SIG-M5 (cell line): ENCODE measurements around the gene CLEC18B.
"Not testable (repeated sequence)": the region's sequence is repeated elsewhere in the genome, so short reads cannot be mapped to it uniquely, and the experiment has no call there.

Experiments
- DNase-seq: peaks from one replicate; lab custom pipeline; 2025; lab: John Stamatoyannopoulos, UW

CLEC18B gene

GRCh38 chr16:74420612-74421481, at the start of gene CLEC18B:
TSS of gene CLEC18B (minus strand) at chr16:74421478. CDS start at chr16:74421270, 208 bp downstream.
- not testable (repeated sequence) for DNase-seq

- no peak for DNase-seq
Measured at GRCh38 chr16:74469946-74470478, 48.7 kb upstream of the CLEC18B start.

- no peak for DNase-seq
Measured at GRCh38 chr16:74468807-74469525, 47.7 kb upstream of the CLEC18B start.

- no peak for DNase-seq
Measured at GRCh38 chr16:74466872-74467271, 45.6 kb upstream of the CLEC18B start.

- DNase-seq: no peak
Measured at GRCh38 chr16:74465851-74466685, 44.8 kb upstream of the CLEC18B start.

GRCh38 chr16:74465281-74465680, 44.0 kb upstream of the CLEC18B start:
- DNase-seq: no peak

- DNase-seq: no peak
Measured at GRCh38 chr16:74463888-74464287, 42.6 kb upstream of the CLEC18B start.

- DNase-seq: no peak
Measured at GRCh38 chr16:74462361-74462760, 41.1 kb upstream of the CLEC18B start.

- no peak for DNase-seq
Measured at GRCh38 chr16:74461826-74462225, 40.5 kb upstream of the CLEC18B start.

- DNase-seq: no peak
Measured at GRCh38 chr16:74460542-74460941, 39.3 kb upstream of the CLEC18B start.

GRCh38 chr16:74456290-74456625, 35.0 kb upstream of the CLEC18B start:
- DNase-seq: no peak

GRCh38 chr16:74455619-74456289, 34.5 kb upstream of the CLEC18B start:
- no peak for DNase-seq

- no peak for DNase-seq
Measured at GRCh38 chr16:74455213-74455612, 33.9 kb upstream of the CLEC18B start.

- DNase-seq: no peak
Measured at GRCh38 chr16:74451951-74452758, 30.9 kb upstream of the CLEC18B start.

- no peak for DNase-seq
Measured at GRCh38 chr16:74450967-74451760, 29.9 kb upstream of the CLEC18B start.

- DNase-seq: no peak
Measured at GRCh38 chr16:74450236-74450635, 29.0 kb upstream of the CLEC18B start.

GRCh38 chr16:74449470-74449869, 28.2 kb upstream of the CLEC18B start:
- DNase-seq: no peak

- no peak for DNase-seq
Measured at GRCh38 chr16:74448990-74449389, 27.7 kb upstream of the CLEC18B start.

GRCh38 chr16:74447578-74447977, 26.3 kb upstream of the CLEC18B start:
- no peak for DNase-seq

- DNase-seq: no peak
Measured at GRCh38 chr16:74446866-74447265, 25.6 kb upstream of the CLEC18B start.
